ENCODE measurements around the gene RHCE. TPM values are rescaled to one million over a fixed set of nuclear protein-coding genes. Genes with fewer than 3 reads are reported as not detected.

The RHCE gene
- total and polyA plus RNA-seq, 2 of the 8 experiments (the other 6 are each of a cell fraction or from before 2014, with no cell fraction given) = 0.23 to 0.50 TPM

- no peak for TF ChIP-seq CHD7 (IDR thresholded peaks at IDR 0.05; ENCODE audit: insufficient replicate concordance, low read length)
These were observed 25.4 kb upstream of the RHCE start (continued) for GRCh38 chr1:25445993-25446538.

Measured in H1 (cell line).